Lung (tissue), 12 donors: ENCODE data around the gene CACNA1C. TPM values are rescaled to one million over a fixed set of nuclear protein-coding genes. Genes with fewer than 3 reads are reported as not detected.

Experiments
- ATAC-seq: fragments of 200-7000 bp; cut with Tn5 transposase; one replicate; pipeline ENCODE4 v1.9.1; 2020; ENCODE audit warnings: moderate number of reproducible peaks; ENCODE audit not compliant: insufficient read depth, low FRiP score
- DNase-seq, 3 donors: peaks; one replicate each; pipeline ENCODE4 v3.0.0-alpha.2; 2013 to 2017
- H3K27ac ChIP-seq, 2 donors: one replicate each; pipeline ENCODE4 v1.5.1; 2013; ENCODE audit warnings: mild to moderate bottlenecking in 2 of 2, moderate library complexity in 2 of 2, control low read depth in 1 of 2, inconsistent platforms in 1 of 2, low read depth in 1 of 2, low read length in 1 of 2
- H3K27me3 ChIP-seq, 3 donors: one replicate each; pipeline ENCODE4 v1.5.1; 2013; ENCODE audit warnings: low read length in 2 of 3; ENCODE audit not compliant: control insufficient read depth in 3 of 3, insufficient read depth in 3 of 3
- H3K36me3 ChIP-seq, 4 donors: one replicate each; pipeline ENCODE4 v1.5.1; 2013; ENCODE audit warnings: low read length in 4 of 4, mild to moderate bottlenecking in 1 of 4, moderate library complexity in 1 of 4; ENCODE audit not compliant: control insufficient read depth in 4 of 4, insufficient read depth in 4 of 4
- H3K4me1 ChIP-seq, 5 donors: one replicate each; pipeline ENCODE4 v1.5.1; 2013; ENCODE audit warnings: low read length in 5 of 5, mild to moderate bottlenecking in 2 of 5, moderate library complexity in 1 of 5; ENCODE audit not compliant: control insufficient read depth in 5 of 5, insufficient read depth in 5 of 5
- H3K4me3 ChIP-seq: one replicate; pipeline ENCODE4 v1.5.1; 2013; ENCODE audit warnings: mild to moderate bottlenecking, control low read depth, moderate library complexity
- H3K9ac ChIP-seq, 2 donors: one replicate each; pipeline ENCODE4 v1.5.1; 2013; ENCODE audit warnings: low read length in 2 of 2, control low read depth in 1 of 2; ENCODE audit not compliant: insufficient read depth in 1 of 2
- H3K9me3 ChIP-seq, 4 donors: one replicate each; pipeline ENCODE4 v1.5.1; 2013; ENCODE audit warnings: low read length in 3 of 4, mild to moderate bottlenecking in 1 of 4, moderate library complexity in 1 of 4; ENCODE audit not compliant: control insufficient read depth in 4 of 4, insufficient read depth in 3 of 4
- CTCF ChIP-seq: IDR thresholded peaks from 2 replicates; pipeline ENCODE4 v1.5.1; 2012; ENCODE audit warnings: mild to moderate bottlenecking; ENCODE audit errors: control extremely low read depth, extremely low read depth
- WGBS, 2 donors: extraction: QIAGEN DNeasy Blood & Tissue Kit; methylation state at CpG; one replicate each; pipeline ENCODE4 v1.1.7; 2013; 5-methylcytosine and 5-hydroxymethylcytosine counted together
- polyA plus RNA-seq, 2 donors: library from polyadenylated mRNA; stranded (reverse); fragments of 200-250 nt; gene quantifications; one replicate each; pipeline ENCODE4 v1.2.1, GENCODE V29; 2013
- total RNA-seq, 2 donors: library from RNA; depleted of rRNA in 1 of 2; stranded (reverse); fragments of >200 nt in 1 of 2; gene quantifications; one replicate each; pipeline ENCODE4 v1.2.1, GENCODE V29; 2014 to 2021
- donor health status: control.
- donor health status: control.
- donor health status: Bipolar disorder and iron deficiency.
- donor health status: healthy.
- donor health status: DM: yes; HTN: yes; CAD: no.

CACNA1C gene
- total and polyA plus RNA-seq, 4 donors: 3.2 to 17.5 (median 7.5) TPM

DNA sequence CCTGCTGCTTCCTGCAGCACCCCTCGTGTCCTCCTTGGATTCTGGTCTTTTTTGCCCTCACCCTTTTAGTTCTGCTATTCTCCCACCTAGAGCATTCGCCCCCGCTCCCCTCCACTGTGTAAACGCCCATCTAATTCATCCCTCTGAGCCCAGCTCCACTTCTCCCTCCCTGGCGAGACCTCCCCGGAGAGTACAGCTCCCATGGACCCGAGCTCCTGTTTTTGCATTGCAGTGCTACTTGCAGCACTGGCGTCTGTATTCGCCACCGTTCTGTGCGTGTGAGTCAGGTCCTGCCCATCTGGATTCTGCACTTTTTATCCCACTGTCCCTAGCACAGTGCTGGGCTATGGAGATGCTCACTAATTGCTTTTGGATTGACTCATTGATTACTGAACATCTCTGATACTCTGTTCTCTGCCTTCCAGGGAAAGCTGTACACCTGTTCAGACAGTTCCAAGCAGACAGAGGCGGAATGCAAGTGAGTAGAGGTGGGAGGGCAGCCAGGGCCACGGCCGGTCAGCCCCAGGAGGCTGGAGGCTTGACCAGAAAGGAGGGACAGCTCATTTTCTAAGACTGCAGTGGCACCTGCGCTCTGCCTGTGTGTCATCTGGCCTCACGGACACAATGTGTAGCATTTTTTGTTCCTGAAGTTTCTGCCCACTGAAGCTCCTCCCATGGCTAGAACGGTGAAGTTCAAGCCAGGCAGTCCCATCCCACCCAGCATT lies 553.6 kb downstream of the CACNA1C start:
- H3K36me3 ChIP-seq: peaks cover 0 to 6% (median 3%) of the 10 kb centered on the region in 4 donors
- TF ChIP-seq CTCF: no peak
- no peaks in the 10 kb centered on the region for H3K27me3 ChIP-seq

GRCh38 chr12:2607881-2608607 lies 555.3 kb downstream of the CACNA1C start:
- H3K27ac ChIP-seq: no peak overlapping the region
- ATAC-seq: no peak

More for the DNA sequence above, 553.6 kb downstream of the CACNA1C start:
- DNase-seq (no peak), ATAC-seq (no peak)
- H3K4me1 ChIP-seq: no peaks in the 10 kb centered on the region
- no peak overlapping the region for H3K9ac ChIP-seq
- no peak overlapping the region for H3K27ac ChIP-seq
- H3K9me3 ChIP-seq: peaks cover 0 to 3% (median 0%) of the 10 kb centered on the region in 4 donors
- 84 to 90% methylated on average over 17 of the region's 17 CpGs for WGBS, 2 donors
- H3K4me3 ChIP-seq: no peak overlapping the region

GRCh38 chr12:2608608-2608945 lies 555.8 kb downstream of the CACNA1C start:
- TF ChIP-seq CTCF: no peak
- no peak for ATAC-seq
- no peak overlapping the region for H3K27ac ChIP-seq

More at GRCh38 chr12:2607881-2608607, 555.3 kb downstream of the CACNA1C start:
- TF ChIP-seq CTCF: no peak
- Histone ChIP-seq H3K9ac (no peak overlapping the region), H3K27me3 (no peaks in the 10 kb centered on the region), H3K4me1 (peaks cover 0 to 2% (median 0%) of the 10 kb centered on the region in 5 donors), H3K4me3 (no peak overlapping the region), H3K9me3 (peaks cover 0 to 3% (median 0%) of the 10 kb centered on the region in 4 donors), H3K36me3 (peaks cover 0 to 6% (median 2%) of the 10 kb centered on the region in 4 donors)
- no peak for DNase-seq
- WGBS, 2 donors: 78 to 89% methylated on average over 10 of the region's 10 CpGs

More at GRCh38 chr12:2608608-2608945, 555.8 kb downstream of the CACNA1C start:
- Histone ChIP-seq H3K27me3 (no peaks in the 10 kb centered on the region), H3K36me3 (peaks cover 0 to 6% (median 2%) of the 10 kb centered on the region in 4 donors), H3K9ac (no peak overlapping the region), H3K4me3 (no peak overlapping the region), H3K9me3 (peaks cover 0 to 3% (median 0%) of the 10 kb centered on the region in 4 donors), H3K4me1 (peaks cover 0 to 8% (median 0%) of the 10 kb centered on the region in 5 donors)
- no peak for DNase-seq
- 91 to 92% methylated on average over 12 of the region's 12 CpGs for WGBS, 2 donors
